Measurements from ENCODE around the gene TBC1D4.
"Not testable (repeated sequence)": the region's sequence is repeated elsewhere in the genome, so short reads cannot be mapped to it uniquely, and the experiment has no call there.

The TBC1D4 gene

DNA sequence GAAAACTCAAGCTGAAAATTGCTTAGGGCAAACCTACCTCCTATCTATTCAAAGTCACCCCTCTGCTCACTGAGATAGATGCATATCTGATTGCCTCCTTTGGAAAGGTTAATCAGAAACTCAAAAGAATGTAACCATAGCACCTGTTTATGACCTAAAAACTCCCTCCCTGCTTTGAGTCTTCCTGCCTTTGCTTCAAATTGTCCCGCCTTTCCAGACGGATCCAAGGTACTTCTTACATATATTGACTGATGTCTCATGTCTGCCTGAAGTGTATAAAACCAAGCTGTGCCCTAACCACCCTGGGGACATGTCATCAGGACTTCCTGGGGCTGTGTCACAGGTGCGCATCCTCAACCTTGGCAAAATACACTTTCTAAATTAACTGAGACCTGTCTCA, 118.6 kb downstream of the TBC1D4 start:
- no peak for DNase-seq (ENCODE audit: low read depth, low spot score)

DNA sequence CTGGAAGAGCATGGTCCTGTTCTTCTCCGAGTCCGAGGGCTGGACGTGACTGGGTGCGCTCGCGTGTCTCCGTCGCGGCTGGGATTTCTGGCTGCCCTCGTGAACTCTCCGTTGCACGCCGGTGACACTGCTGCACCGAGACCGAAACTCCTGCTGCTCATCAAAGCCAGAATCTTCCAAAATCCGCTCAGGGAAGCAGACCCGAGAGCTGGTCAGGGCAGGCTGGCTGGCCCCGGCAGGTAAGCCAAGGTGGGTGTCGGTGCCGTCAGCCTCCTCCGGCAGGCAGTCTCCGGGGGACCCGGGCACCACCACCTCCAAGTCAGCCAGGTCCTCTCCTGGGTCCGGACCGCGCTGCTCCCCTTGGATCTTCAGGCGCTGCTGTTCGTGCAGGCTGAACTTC, 119.9 kb downstream of the TBC1D4 start:
- no peak for DNase-seq (ENCODE audit: low read depth, low spot score)

DNA sequence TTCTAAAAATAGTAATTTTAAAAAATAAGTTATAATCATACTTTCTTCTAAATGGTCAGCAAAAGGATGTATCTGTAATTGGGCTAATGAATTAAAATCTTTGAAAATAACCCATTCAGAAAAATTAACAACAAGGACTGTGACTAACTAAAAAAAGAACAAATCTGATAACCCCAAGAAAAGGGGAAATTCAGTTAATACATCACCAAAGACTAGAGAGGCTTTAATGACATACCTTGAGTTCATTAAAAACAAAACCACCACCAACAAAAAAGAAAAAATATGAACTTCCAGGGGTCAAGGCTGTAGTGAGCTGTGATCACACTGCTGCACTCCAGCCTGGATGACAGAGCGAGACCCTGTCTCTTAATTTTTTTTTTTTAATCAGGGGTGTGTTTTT, 121.8 kb downstream of the TBC1D4 start:
- DNase-seq (ENCODE audit: low read depth, low spot score): no peak

DNA sequence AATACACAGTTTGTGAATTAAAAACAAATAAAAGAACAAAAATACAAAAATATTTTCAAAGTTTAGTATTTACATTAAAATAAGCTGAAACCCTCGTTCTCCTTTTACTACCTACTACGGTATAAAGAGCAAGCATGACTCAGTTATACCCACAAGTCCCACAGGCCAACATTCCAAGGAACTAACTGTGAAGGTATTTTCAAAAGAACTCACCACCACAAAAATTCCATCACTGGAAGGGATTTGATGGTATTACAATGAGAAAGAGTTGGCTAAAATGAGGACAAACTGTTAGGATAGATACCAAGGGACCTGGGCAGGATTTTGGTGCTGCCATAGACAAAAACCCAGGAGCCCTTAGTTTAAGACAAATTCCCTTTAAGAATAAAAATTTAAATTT, 122.7 kb downstream of the TBC1D4 start:
- peak; percentile 94 for DNase-seq (ENCODE audit: low read depth, low spot score)

DNA sequence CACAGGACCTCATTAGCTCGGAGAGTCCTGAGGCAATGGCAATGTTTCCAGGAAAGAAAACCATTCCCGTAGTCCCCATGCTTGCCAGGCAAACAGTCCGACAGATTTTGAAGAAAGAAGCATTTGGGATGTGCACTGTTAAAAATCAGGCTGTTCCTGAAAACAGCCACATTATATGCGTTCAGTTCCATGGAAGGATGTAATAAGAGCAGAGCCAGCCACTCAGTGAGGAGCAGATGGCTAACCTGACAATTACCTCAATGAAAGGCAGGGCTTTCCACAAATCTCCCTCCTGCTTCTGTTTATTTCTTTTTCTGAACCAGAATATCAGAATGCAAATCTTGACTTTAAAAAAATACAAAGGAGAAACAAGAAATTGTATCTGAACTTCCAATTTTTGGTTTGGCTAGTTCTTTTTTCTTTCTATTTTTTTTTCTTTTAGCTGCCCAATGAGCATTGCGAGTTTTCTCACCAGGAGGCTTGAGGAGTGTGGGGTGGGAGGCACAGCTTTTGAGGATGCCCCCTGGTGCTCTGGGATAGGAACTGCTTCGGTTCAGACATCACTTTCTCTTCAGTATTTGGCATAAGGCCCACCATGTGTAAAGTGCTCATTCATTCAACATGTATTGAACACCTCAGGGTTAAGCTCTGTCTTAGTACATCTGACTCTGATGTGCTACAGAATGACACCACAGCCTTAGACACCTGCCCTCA, 124.2 kb downstream of the TBC1D4 start:
- peak; percentile 76 for DNase-seq (ENCODE audit: low read depth, low spot score)

DNA sequence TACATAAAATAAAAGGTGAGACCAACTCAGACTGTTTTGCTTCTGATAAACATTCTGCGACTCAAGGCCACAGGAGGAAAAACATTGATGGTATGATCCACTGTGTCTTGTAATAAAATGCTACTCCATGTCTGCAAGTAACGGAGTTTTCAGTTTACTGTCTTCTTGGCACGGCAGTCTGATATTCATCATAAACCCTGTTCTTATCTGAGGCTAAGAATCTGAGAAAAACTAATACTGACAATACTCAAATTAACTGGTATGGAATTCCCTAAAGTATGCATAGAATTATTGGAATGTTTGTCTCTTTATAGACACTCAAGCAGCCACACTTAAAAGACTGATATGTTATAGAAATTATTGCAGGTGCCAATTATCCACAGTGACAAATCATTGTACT, 125.5 kb downstream of the TBC1D4 start:
- no peak for DNase-seq (ENCODE audit: low read depth, low spot score)

DNA sequence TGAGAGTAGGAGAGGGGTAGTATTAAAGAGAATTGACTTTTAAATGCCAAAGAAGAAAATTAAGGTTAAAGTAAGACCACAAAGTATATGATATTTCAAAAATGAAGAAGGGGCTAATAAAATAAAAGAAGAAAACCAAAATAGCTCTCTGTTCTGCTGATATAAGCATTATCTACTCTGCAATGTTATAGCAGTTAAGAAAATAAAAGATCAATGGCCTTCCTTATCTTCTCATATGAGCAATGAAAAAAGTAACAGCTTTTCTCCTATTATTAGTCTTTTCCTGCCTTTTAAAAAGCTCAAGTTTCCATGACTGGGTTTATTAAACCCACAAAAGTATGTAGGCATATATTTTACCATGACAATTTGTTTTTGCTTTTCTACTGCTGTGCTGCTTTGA, 126.4 kb downstream of the TBC1D4 start:
- no peak for DNase-seq (ENCODE audit: low read depth, low spot score)

DNA sequence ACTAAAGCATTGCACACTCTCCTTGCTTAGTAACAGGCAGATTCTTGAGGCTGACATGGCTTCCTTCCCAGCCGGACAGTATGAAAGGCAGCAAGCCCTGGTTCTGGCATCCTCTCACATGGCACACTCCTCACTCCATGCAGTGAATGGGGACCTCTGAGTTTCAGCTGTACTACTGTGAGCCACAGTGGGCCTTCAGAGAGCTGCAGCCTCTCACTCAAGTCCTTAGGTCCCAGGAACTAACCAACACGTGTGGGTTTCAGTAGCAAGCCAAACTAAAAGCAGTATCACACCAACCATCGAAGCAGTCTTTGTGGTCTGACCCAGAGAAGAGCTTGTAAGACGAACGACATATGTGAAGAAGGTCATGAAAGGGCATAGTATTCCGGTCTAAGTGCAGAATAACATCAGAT, 128.2 kb downstream of the TBC1D4 start:
- peak; percentile 77 for DNase-seq (ENCODE audit: low read depth, low spot score)

DNA sequence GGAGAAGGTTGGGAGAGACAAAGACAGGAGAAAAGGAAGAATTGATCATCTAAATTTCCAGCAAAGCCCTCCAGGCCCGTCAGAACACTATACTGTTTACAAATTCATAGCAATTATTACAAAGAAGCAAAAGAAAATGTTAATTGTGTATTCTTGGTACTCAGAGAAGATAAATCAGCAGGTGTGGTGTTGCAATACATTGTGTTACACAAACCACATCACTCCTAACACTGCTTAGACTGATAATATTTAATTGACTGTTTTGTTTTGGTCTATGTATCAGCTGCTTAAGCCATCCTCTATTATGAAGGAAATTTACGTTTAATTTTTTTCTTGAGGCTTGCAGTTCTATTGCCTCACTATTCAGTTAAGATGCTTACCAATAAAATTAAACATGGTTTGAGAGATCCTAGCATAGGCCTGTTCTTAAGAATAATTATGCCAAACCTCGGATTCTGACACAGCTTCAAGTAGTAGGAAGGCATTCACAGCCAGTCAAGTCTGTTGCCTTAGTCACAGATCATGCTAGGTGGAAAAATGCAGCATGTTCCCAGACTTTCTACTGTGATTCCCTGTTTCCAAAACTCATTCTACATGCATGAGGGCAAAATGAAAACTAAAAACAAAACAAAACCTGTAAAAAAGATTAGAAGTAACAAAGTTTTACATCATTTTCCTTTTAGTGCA, 129.2 kb downstream of the TBC1D4 start:
- peak; percentile 65 for DNase-seq (ENCODE audit: low read depth, low spot score)

DNA sequence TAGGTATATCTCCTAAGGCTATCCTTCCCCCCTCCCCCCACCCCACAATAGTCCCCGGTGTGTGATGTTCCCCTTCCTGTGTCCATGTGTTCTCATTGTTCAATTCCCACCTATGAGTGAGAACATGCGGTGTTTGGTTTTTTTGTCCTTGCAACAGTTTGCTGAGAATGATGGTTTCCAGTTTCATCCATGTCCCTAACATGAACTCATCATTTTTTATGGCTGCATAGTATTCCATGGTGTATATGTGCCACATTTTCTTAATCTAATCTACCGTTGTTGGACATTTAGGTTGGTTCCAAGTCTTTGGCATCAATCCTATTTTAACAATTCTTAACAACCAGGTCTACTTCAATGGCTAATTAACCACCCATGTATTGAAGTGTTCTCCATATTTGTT, 130.4 kb downstream of the TBC1D4 start:
- not testable (repeated sequence) for DNase-seq (ENCODE audit: low read depth, low spot score)

DNA sequence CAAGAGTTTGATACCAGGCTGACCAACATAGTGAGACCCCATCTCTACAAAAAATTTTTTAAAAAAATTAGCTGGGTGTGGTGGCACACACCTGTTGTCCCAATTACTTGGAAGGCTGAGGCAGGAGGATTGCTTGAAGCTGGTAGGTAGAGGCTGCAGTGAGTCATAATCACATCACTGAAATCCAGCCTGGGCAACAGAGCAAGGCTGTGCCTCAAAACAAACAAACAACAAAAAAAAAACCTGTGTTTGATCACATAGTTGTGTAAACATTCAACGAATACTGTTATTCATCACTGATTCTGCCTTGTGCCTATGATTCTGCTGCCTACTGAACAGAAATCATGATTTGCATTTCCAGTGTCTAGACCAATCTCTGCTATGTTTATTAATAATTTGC, 134.0 kb downstream of the TBC1D4 start:
- DNase-seq (ENCODE audit: low read depth, low spot score): no peak

DNA sequence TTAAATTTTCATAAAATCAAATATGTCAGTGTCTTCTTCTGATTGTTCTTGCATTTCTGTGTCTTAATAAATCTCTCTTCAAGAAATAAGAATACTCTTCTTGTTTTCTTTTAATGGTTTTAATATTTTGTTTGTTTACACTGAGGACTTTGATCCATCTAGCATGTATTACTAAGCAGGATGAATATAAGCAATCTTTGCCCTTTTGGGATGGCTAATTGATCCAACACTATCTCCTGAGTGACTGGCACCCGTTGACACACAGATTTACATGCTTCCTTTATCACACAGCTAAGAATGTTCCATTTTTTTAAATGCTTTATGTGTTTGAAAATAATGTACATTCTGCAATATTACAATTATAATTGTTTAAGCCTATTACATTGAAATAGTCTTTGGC, 134.5 kb downstream of the TBC1D4 start:
- DNase-seq (ENCODE audit: low read depth, low spot score): no peak

DNA sequence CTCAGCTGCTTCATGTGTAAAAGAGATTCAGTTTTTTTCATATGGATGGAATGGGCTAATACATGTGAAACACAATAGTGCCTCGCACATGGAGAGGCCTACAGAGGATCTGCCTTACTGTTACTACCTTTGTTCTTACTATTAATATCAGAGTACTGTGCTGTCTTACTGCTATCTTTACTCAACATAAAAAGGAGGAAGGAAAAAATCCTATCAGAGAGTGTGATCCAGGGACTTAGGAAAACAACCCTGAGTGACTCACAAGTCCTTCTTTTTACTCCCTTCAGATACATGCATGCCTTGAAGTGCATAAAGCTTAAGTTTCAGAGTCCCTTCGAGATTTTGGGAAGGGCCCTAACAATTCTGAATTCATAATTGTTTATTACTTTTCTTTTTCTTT, 136.8 kb downstream of the TBC1D4 start:
- no peak for DNase-seq (ENCODE audit: low read depth, low spot score)

DNA sequence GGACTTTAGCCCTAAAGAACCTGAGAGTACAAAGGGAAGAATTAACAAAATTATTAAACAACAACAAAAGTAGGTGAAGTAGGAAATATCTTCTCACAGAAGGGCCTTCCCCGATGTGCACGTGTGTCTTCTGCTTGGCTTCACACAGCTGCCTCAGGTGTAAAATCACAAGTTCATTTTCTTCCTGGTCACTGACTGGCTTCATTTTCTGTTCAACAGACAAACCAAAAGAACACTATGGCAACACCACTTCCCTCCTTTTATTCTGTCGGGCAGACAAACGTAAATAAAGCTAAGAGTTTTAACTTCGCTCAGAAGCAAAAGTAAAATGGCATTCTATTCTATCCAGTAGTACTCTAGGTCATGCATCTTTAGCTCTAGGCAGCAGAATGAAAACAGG, 140.9 kb downstream of the TBC1D4 start:
- DNase-seq (ENCODE audit: low read depth, low spot score): no peak

DNA sequence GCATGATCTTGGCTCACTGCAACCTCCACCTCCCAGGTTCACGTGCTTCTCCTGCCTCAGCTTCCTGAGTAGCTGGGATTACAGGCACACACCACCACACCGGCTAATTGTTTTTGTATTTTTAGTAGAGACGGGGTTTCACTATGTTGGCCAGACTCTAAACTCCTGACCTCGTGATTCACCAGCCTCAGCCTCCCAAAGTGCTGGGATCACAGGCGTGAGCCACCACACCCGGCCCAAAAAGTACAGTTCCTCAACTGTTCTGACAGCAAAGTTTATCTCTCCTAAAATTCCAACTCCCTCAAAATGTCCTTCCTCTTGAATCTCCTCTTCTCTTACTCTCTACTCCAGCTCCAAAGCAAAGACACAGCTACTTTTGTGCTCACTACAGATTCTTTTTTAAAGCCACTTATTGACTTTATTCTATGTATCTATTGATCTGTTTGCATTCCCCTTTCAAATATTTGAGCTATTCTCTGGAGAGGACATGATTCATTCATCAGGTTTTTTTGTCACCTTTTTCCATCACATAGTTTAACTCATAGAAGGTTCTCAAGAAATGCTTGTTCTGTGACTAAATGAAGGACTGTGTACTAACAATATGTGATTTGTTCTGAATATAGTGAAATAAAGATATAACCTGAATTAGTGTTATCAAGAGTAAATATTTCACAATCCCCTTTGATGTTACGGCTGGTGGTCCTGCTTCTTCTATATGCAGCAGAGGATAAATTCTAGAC, 142.2 kb downstream of the TBC1D4 start:
- no peak for DNase-seq (ENCODE audit: low read depth, low spot score)

DNA sequence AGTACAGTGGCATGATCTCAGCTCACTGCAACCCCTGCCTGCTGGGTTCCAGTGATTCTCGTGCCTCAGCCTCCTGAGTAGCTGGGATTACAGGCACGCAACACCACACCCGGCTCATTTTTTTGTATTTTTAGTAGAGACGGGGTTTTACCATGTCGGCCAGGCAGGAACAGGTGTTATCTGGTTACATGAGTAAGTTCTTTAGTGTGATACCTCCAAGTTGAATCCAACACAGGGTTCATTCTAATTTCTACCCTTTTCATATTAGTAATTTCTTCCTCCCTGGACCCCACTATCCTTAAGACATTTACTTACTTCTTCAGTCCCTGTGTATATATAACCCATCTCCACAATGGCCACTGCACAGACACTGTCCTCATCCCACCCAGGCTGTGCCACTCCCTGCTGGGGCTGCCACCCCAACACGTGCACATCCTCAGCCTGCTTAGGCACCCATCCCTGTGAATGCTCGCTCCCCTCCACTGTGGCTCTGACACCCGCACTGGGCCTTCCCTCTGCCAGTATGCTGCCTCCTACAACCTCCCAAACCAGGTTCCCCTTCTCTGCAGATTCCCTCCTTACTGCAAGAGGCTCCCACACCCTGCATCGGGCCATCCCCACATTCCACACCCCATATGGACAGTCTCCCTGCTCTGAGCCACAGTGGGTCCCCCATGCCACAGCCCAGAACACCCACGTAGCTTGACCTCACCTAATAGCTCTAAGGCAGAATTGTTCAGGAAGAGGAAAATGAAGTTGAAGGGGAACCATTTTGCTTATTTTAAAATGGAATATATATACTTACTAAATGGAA, 147.1 kb downstream of the TBC1D4 start:
- no peak for DNase-seq (ENCODE audit: low read depth, low spot score)

DNA sequence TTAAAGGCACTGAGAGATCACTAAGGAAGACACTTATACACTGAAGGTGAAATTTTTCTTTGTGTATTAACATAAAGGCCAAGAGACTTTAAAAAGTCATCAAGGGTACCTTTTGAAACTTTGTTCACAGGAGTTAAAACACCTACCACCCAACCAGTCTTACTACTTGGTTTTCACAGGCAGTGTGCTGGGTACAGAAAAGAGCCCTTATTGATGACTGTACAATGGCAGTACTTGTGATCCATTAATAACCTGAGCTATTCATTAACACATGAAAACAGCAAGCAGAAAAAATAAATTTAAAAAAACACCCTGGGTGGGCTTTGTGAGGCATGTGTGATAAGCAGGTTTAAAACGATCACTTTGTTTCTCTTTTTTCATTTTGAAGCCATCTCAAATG, 148.9 kb downstream of the TBC1D4 start:
- no peak for DNase-seq (ENCODE audit: low read depth, low spot score)

DNA sequence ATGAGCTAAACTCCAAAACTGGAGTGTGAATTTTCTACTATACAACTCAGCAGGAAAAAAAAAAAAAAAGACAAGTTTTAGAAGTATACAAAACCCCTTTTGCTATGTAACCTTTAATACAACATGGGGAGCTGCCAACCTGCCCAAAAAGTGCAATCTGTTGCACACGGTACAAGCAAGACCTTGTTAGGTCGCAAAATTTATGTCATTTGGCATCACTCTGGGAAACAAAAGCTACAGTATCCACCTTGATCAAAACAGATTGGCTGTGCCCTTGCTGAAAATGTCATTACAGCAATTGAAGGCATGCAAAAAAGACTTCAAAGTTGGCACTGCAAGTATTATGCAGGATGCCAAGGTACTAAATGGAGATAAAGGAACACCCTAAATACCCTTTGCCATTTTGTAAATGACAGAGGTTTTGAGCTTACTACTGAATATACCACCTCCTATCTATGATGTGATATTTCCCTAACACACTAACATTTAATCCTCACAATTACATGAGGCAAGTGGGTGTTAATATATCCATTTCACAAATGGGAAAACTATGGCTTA, 150.1 kb downstream of the TBC1D4 start:
- DNase-seq (ENCODE audit: low read depth, low spot score): no peak

DNA sequence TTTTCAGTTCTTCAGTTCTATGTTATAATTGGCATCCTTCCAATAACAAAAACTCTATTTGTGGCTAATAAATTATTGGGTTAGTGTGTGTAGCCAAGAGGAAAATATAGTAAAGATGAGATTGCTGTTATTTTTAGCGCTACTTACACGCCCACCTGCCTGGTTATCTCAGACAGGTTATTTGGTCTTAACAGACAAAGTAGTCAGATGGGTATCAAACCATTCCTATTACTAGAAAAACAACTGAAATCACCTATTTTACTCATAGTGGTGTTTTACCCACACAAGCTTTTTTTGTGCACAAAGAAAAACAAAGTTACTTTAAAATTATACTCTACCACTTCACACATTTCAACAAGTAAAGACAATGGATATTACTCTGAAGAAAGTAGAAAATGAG, 151.2 kb downstream of the TBC1D4 start:
- DNase-seq (ENCODE audit: low read depth, low spot score): no peak

DNA sequence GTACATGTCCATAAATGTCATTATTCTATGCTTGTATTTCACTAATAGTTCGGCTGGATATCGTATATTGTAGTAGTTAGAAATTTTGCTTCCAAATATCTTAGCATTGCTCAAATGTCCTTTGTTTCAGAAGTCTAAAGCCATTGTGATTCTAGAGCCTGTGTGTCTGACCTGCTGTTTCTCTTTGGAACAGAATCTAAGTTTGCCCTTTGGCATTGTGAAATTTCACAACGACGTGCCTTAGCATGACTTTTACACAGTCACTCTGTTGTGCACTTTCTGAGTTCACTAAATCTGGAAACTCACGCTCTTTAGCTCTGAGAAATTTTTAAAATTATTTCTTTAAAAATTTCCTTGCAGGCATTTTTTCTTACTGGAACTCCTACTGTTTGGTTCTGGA, 152.2 kb downstream of the TBC1D4 start:
- no peak for DNase-seq (ENCODE audit: low read depth, low spot score)

DNA sequence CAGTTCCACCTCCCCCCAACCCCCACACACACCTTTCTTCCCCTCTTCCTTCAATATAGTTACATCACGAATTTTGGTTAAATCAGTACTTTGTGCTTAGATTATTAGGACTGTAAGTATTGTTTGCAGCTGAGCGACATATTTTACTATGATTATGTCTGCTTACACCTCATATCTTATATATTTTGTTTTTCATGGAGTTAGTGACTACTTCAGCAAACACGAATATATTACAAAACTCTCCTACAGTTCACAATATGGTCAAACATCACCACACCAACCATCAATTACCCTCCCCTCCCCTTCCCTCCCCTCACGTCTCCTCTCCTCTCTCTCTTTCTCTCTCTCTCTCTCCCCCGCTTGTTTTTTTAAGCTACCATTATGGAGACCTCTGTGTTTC, 152.9 kb downstream of the TBC1D4 start:
- DNase-seq (ENCODE audit: low read depth, low spot score): no peak

DNA sequence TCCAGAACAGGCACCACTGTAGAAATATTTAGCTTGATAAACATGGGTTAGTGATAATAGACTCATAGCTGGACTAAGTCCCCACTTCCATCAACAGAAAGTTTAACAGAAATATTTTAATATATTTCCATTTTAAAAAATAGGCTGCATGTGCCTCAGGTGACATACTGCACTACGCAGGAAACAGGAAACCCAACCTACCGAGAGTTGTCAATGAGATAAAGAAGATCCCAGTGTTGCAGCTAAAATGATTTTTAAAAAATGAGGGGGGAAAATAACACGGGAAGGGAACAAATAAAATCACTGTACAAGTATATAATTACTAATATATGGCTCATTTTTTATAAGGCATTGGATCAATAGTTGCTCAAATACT, 154.8 kb downstream of the TBC1D4 start:
- DNase-seq (ENCODE audit: low read depth, low spot score): no peak

Measured in astrocyte of the hippocampus (primary cell).